Measurements from ENCODE around the gene GPC6. TPM values are rescaled to one million over a fixed set of nuclear protein-coding genes. Genes with fewer than 3 reads are reported as not detected.

The GPC6 gene
- total RNA-seq, 1 donor from 2014 or later = 13.8 TPM

- intact Hi-C loops (cut with DNase I) = no loop called here
- no peaks in the 10 kb centered on the region for H3K27me3 ChIP-seq
- no peak for DNase-seq (ENCODE audit: extremely low spot score in 2 of 2)
- H3K4me1 ChIP-seq = no peaks in the 10 kb centered on the region
- H3K27ac ChIP-seq = no peak overlapping the region
- no peak overlapping the region for H3K4me3 ChIP-seq
- TF ChIP-seq POLR2AphosphoS5 (IDR thresholded peaks at IDR 0.05; ENCODE audit: insufficient read depth in 1 of 2, low read depth in 1 of 2) = no peak
- no peak for TF ChIP-seq POLR2A (IDR thresholded peaks at IDR 0.05)
- no peak for TF ChIP-seq CTCF (IDR thresholded peaks at IDR 0.05)
- H3K36me3 ChIP-seq = no peaks in the 10 kb centered on the region
- H3K9me3 ChIP-seq = no peaks in the 10 kb centered on the region
Observed at GRCh38 chr13:93977986-93978385, 751.4 kb downstream of the GPC6 start.

DNA sequence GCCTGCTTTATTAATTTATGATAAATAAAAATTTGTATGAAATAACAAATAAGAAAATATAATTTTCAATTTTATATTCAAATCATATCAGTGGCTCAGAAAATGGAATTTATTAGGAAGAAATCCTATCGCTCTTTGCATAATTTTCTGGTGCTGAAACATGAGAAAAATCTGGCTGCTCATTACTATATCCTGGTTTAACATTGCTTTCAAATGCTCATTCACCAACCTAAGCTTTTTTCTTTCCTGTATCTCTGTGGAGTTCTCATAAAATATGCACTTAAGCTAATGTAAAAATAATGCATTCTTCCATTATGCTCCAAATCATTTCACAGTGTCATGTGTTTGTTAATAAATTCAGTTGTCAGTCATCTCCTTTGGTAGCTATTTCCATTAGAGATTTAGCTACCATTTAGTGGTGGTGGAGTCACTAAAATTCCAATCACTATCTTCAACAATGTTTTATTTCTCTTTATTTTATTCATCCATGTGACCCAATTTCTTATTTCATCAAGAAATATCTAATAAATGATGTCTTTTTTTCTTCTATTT is 754.9 kb downstream of the GPC6 start:
- DNase-seq (ENCODE audit: extremely low spot score in 2 of 2) = no peak
- H3K27me3 ChIP-seq = no peaks in the 10 kb centered on the region
- H3K9me3 ChIP-seq = no peaks in the 10 kb centered on the region
- H3K4me1 ChIP-seq = no peaks in the 10 kb centered on the region
- H3K4me3 ChIP-seq = no peak overlapping the region
- intact Hi-C loops (cut with DNase I) = no loop called here
- no peaks in the 10 kb centered on the region for H3K36me3 ChIP-seq
- no peak for TF ChIP-seq POLR2AphosphoS5 (IDR thresholded peaks at IDR 0.05; ENCODE audit: insufficient read depth in 1 of 2, low read depth in 1 of 2)
- no peak for TF ChIP-seq CTCF (IDR thresholded peaks at IDR 0.05)
- no peak for TF ChIP-seq POLR2A (IDR thresholded peaks at IDR 0.05)
- no peak overlapping the region for H3K27ac ChIP-seq

- intact Hi-C loops (cut with DNase I) = no loop called here
- Histone ChIP-seq H3K4me1 (no peaks in the 10 kb centered on the region), H3K4me3 (no peak overlapping the region), H3K36me3 (no peaks in the 10 kb centered on the region), H3K9me3 (no peaks in the 10 kb centered on the region), H3K27me3 (no peaks in the 10 kb centered on the region), H3K27ac (no peak overlapping the region)
- TF ChIP-seq POLR2AphosphoS5 (IDR thresholded peaks at IDR 0.05; ENCODE audit: insufficient read depth in 1 of 2, low read depth in 1 of 2) = no peak
- no peak for TF ChIP-seq CTCF (IDR thresholded peaks at IDR 0.05)
- no peak for TF ChIP-seq POLR2A (IDR thresholded peaks at IDR 0.05)
- no peak for DNase-seq (ENCODE audit: extremely low spot score in 2 of 2)
Observed at GRCh38 chr13:93982179-93982918, 755.7 kb downstream of the GPC6 start.

DNA sequence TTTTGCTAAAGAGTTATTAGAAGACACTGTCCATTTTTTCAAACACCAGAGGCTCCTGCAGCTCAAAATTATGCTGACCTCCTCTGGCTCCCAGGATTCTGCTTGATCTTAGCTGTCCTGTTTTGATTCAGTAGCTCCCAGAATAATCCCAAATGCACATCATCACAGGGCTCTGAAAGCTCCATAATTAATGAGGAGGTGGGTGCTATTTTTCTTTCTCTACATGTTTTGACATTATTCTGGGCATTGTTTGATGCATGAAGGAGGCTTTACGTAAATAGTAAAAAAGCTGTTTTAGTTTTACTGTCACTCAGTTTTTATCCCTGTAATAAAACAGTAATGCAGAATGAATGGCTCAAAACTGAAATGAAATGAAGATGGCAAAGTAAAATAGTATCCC is 757.4 kb downstream of the GPC6 start:
- intact Hi-C loops (cut with DNase I) = no loop called here
- no peak overlapping the region for H3K4me3 ChIP-seq
- TF ChIP-seq POLR2A (IDR thresholded peaks at IDR 0.05) (no peak), CTCF (IDR thresholded peaks at IDR 0.05) (no peak), POLR2AphosphoS5 (IDR thresholded peaks at IDR 0.05; ENCODE audit: insufficient read depth in 1 of 2, low read depth in 1 of 2) (no peak)
- H3K4me1 ChIP-seq = no peaks in the 10 kb centered on the region
- no peaks in the 10 kb centered on the region for H3K27me3 ChIP-seq
- H3K27ac ChIP-seq = no peak overlapping the region
- no peaks in the 10 kb centered on the region for H3K9me3 ChIP-seq
- no peaks in the 10 kb centered on the region for H3K36me3 ChIP-seq
- DNase-seq (ENCODE audit: extremely low spot score in 2 of 2) = no peak

- DNase-seq (ENCODE audit: extremely low spot score in 2 of 2) = no peak
- H3K4me3 ChIP-seq = no peak overlapping the region
- H3K9me3 ChIP-seq = no peaks in the 10 kb centered on the region
- H3K36me3 ChIP-seq = no peaks in the 10 kb centered on the region
- intact Hi-C loops (cut with DNase I) = no loop called here
- no peaks in the 10 kb centered on the region for H3K4me1 ChIP-seq
- no peak overlapping the region for H3K27ac ChIP-seq
- H3K27me3 ChIP-seq = no peaks in the 10 kb centered on the region
- TF ChIP-seq POLR2A (IDR thresholded peaks at IDR 0.05) (no peak), POLR2AphosphoS5 (IDR thresholded peaks at IDR 0.05; ENCODE audit: insufficient read depth in 1 of 2, low read depth in 1 of 2) (no peak), CTCF (IDR thresholded peaks at IDR 0.05) (no peak)
Observed at GRCh38 chr13:93984876-93985275, 758.3 kb downstream of the GPC6 start.

Measured in vagina (tissue), 2 donors.